Kidney epithelial cell (primary cell): Measurements from ENCODE around the gene SMARCB1. TPM values are rescaled to one million over a fixed set of nuclear protein-coding genes. Genes with fewer than 3 reads are reported as not detected.

ENCODE experiments used
- DNase-seq: peaks from one replicate; pipeline ENCODE4 v3.0.0-alpha.2; 2010; ENCODE audit warnings: low read depth
- H3K27me3 ChIP-seq: 2 replicates; pipeline ENCODE4 v1.6.0; 2011; ENCODE audit warnings: low read length; ENCODE audit not compliant: control insufficient read depth, insufficient read depth
- H3K36me3 ChIP-seq: 2 replicates; pipeline ENCODE4 v1.5.1; 2011; ENCODE audit warnings: low read length; ENCODE audit not compliant: control insufficient read depth, insufficient read depth
- H3K4me3 ChIP-seq: 2 replicates; pipeline ENCODE4 v1.5.1; 2011; ENCODE audit warnings: low read depth, mild to moderate bottlenecking, control low read depth, low read length
- CTCF ChIP-seq: IDR thresholded peaks from 2 replicates; pipeline ENCODE4 v1.5.1; 2011; ENCODE audit warnings: mild to moderate bottlenecking, moderate library complexity, low read length, control low read depth, inconsistent platforms; ENCODE audit not compliant: insufficient read depth, poor library complexity, severe bottlenecking
- total RNA-seq: library from RNA; depleted of rRNA; stranded (reverse); fragments of >200 nt; gene quantifications from 2 replicates; pipeline ENCODE4 v1.2.3, GENCODE V29; 2015

Gene SMARCB1
- total RNA-seq, 1 donor from 2014 or later, result 168 TPM

GRCh38 chr22:23806837-23807236 is 20.1 kb downstream of the SMARCB1 start:
- Histone ChIP-seq H3K27me3 (no peaks in the 10 kb centered on the region), H3K36me3 (peaks cover 4% of the 10 kb centered on the region), H3K4me3 (no peak overlapping the region)
- DNase-seq, result no peak
- TF ChIP-seq CTCF, result no peak

- Histone ChIP-seq H3K36me3 (no peaks in the 10 kb centered on the region), H3K27me3 (no peaks in the 10 kb centered on the region)
- no peak for DNase-seq
Measured at GRCh38 chr22:23812378-23812777, 25.6 kb downstream of the SMARCB1 start.

GRCh38 chr22:23815541-23816155 is 28.9 kb downstream of the SMARCB1 start:
- H3K36me3 ChIP-seq, result no peaks in the 10 kb centered on the region

More at GRCh38 chr22:23812378-23812777, 25.6 kb downstream of the SMARCB1 start:
- no peak overlapping the region for H3K4me3 ChIP-seq
- TF ChIP-seq CTCF, result no peak

GRCh38 chr22:23816156-23816976 is 29.6 kb downstream of the SMARCB1 start:
- no peak for TF ChIP-seq CTCF
- H3K36me3 ChIP-seq, result no peaks in the 10 kb centered on the region
- H3K4me3 ChIP-seq, result no peak overlapping the region
- DNase-seq, result no peak
- H3K27me3 ChIP-seq, result no peaks in the 10 kb centered on the region

More at GRCh38 chr22:23815541-23816155, 28.9 kb downstream of the SMARCB1 start:
- H3K27me3 ChIP-seq, result no peaks in the 10 kb centered on the region
- TF ChIP-seq CTCF, result no peak
- DNase-seq, result no peak
- no peak overlapping the region for H3K4me3 ChIP-seq

GRCh38 chr22:23817146-23817545 is 30.4 kb downstream of the SMARCB1 start:
- no peak for DNase-seq
- no peak overlapping the region for H3K4me3 ChIP-seq
- no peak for TF ChIP-seq CTCF
- H3K36me3 ChIP-seq, result no peaks in the 10 kb centered on the region
- no peaks in the 10 kb centered on the region for H3K27me3 ChIP-seq
